Peyer's patch (tissue), 4 donors: ENCODE data around the gene GLTP. TPM values are rescaled to one million over a fixed set of nuclear protein-coding genes. Genes with fewer than 3 reads are reported as not detected.
A peak's percentile ranks its signal among the peaks of the same experiment; 100 is the strongest.

Experiments
- DNase-seq, 3 donors: peaks; one replicate each; pipeline ENCODE4 v3.0.0-alpha.2; 2017 to 2019
- H3K27ac ChIP-seq, 4 donors: fragments of 200-600 bp; sonication (generic); one replicate each; pipeline ENCODE4 v1.5.1; 2016 to 2019
- H3K27me3 ChIP-seq, 2 donors: fragments of 200-600 bp; sonication (generic); one replicate each; pipeline ENCODE4 v1.5.1; 2019
- H3K36me3 ChIP-seq, 3 donors: fragments of 200-600 bp; sonication (generic); one replicate each; pipeline ENCODE4 v1.5.1; 2016 to 2019
- H3K4me1 ChIP-seq, 4 donors: fragments of 200-600 bp; sonication (generic); one replicate each; pipeline ENCODE4 v1.5.1; 2016 to 2019
- H3K4me3 ChIP-seq, 4 donors: fragments of 200-600 bp; sonication (generic); 1 replicate in 3 of 4; 2 replicates in 1 of 4; pipeline ENCODE4 v1.5.1; 2016 to 2019; ENCODE audit warnings: mild to moderate bottlenecking in 1 of 4
- H3K9me3 ChIP-seq, 4 donors: fragments of 200-600 bp; sonication (generic); one replicate each; pipeline ENCODE4 v1.5.1; 2016 to 2019; ENCODE audit warnings: mild to moderate bottlenecking in 1 of 4
- POLR2A ChIP-seq, 2 donors: fragments of 450-650 bp; IDR thresholded peaks; one replicate each; pipeline ENCODE4 v1.5.1; 2017; ENCODE audit warnings: antibody characterized with exemption in 2 of 2, mild to moderate bottlenecking in 2 of 2, moderate library complexity in 2 of 2
- total RNA-seq, 4 donors: library from RNA; depleted of rRNA; stranded (reverse); fragments of >200 nt; gene quantifications; one replicate each; pipeline ENCODE4 v1.1.0, GENCODE V29; 2016
- TF ChIP-seq, protein P1 (sequence below), 6 experiments: fragments of 450-650 bp in 4 of 6; fragments of 200-600 bp in 2 of 6; sonication (generic) in 1 of 6; IDR thresholded peaks; one replicate each; pipeline ENCODE4 v1.5.1; 2017 to 2019; ENCODE audit warnings: antibody characterized with exemption in 6 of 6, mild to moderate bottlenecking in 3 of 6, moderate library complexity in 1 of 6

Gene GLTP
- total RNA-seq, 4 donors from 2014 or later: 27.2 to 149 (median 141) TPM

GRCh38 chr12:109926016-109926415, 45.7 kb upstream of the GLTP start:
- Histone ChIP-seq H3K4me3 (no peak overlapping the region), H3K27ac (no peak overlapping the region), H3K4me1 (no peaks in the 10 kb centered on the region), H3K27me3 (no peaks in the 10 kb centered on the region), H3K9me3 (no peaks in the 10 kb centered on the region), H3K36me3 (peaks cover 0 to 47% (median 0%) of the 10 kb centered on the region in 3 donors)
- TF ChIP-seq, protein P1, sequence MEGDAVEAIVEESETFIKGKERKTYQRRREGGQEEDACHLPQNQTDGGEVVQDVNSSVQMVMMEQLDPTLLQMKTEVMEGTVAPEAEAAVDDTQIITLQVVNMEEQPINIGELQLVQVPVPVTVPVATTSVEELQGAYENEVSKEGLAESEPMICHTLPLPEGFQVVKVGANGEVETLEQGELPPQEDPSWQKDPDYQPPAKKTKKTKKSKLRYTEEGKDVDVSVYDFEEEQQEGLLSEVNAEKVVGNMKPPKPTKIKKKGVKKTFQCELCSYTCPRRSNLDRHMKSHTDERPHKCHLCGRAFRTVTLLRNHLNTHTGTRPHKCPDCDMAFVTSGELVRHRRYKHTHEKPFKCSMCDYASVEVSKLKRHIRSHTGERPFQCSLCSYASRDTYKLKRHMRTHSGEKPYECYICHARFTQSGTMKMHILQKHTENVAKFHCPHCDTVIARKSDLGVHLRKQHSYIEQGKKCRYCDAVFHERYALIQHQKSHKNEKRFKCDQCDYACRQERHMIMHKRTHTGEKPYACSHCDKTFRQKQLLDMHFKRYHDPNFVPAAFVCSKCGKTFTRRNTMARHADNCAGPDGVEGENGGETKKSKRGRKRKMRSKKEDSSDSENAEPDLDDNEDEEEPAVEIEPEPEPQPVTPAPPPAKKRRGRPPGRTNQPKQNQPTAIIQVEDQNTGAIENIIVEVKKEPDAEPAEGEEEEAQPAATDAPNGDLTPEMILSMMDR (IDR thresholded peaks at IDR 0.05): no peak
- no peak for TF ChIP-seq POLR2A (IDR thresholded peaks at IDR 0.05)
- DNase-seq: peak in 1 of 3 donors; percentile 29

- H3K27me3 ChIP-seq: no peaks in the 10 kb centered on the region
- no peaks in the 10 kb centered on the region for H3K9me3 ChIP-seq
- peaks cover 0 to 45% (median 0%) of the 10 kb centered on the region in 3 donors for H3K36me3 ChIP-seq
- no peaks in the 10 kb centered on the region for H3K4me1 ChIP-seq
- no peak overlapping the region for H3K4me3 ChIP-seq
- TF ChIP-seq POLR2A (IDR thresholded peaks at IDR 0.05): no peak
- TF ChIP-seq, protein P1 (IDR thresholded peaks at IDR 0.05): no peak
- H3K27ac ChIP-seq: no peak overlapping the region
- DNase-seq: peak in 1 of 3 donors; percentile 34
Measured at GRCh38 chr12:109925185-109925840, 45.0 kb upstream of the GLTP start.

DNA sequence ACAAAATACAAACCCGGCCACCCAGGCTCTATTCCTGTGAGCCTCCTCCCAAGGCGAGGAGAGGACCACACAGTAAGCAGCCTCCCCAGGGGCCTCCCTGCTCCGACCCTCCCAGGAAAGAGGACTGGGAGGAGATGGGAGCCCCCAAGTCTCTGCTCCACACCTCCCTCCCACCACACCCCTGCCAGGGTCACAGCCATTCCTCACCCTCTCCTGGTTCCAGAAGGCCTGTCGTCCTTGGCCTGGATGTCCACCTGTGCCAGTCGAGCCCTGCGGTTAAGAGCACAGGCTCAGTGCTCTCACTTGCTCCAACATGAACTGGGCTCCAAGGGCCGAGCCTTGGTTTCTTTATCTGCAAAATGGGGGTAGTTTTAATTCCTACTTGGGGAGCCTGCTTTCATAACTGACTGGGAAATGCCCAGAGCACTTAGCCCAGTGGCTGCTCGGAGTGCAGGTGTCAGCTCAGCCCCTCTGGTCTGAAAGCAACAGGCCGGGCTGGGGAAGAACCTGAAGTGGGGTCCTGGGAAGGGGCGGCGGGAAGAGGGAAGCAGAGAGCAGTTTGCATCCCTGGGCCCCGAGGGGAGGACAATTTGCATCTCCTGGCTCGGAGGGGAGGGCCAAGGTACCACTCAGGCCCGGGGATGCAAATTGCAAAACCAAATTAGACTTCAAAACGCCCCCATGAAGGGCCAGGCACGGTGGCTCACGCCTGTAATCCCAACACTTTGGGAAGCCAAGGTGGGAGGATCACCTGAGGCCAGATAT, 43.3 kb upstream of the GLTP start:
- peak in 1 of 3 donors; percentile 14 for DNase-seq
- H3K27me3 ChIP-seq: no peaks in the 10 kb centered on the region
- no peak overlapping the region for H3K27ac ChIP-seq
- no peaks in the 10 kb centered on the region for H3K4me1 ChIP-seq
- no peak for TF ChIP-seq POLR2A (IDR thresholded peaks at IDR 0.05)
- TF ChIP-seq, protein P1 (IDR thresholded peaks at IDR 0.05): no peak
- no peaks in the 10 kb centered on the region for H3K9me3 ChIP-seq
- H3K36me3 ChIP-seq: peaks cover 0 to 52% (median 0%) of the 10 kb centered on the region in 3 donors
- H3K4me3 ChIP-seq: no peak overlapping the region

DNA sequence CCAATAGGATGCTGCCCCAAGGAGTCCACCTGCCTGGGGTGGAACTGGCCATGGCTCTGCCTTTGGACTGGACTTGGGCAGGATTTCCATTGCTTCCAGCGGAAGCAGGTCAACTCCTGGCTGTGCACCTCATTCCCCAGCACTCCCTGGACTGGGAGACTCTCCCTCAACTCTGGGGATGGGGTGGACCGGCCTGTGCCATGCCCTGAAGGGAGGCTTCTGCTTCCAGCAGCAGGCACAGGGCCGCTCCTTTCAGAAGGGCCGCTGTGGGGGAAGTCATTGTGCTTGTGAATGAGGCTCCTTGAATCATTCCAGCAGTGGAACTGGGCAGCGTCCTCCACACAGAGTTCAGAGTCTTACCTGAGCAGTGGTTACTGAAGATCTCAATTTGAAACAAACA, 42.7 kb upstream of the GLTP start:
- TF ChIP-seq POLR2A (IDR thresholded peaks at IDR 0.05): no peak
- TF ChIP-seq, protein P1 (IDR thresholded peaks at IDR 0.05): no peak
- peak in 1 of 3 donors; percentile 29 for DNase-seq
- Histone ChIP-seq H3K36me3 (peaks cover 0 to 54% (median 0%) of the 10 kb centered on the region in 3 donors), H3K27ac (no peak overlapping the region), H3K9me3 (no peaks in the 10 kb centered on the region), H3K27me3 (no peaks in the 10 kb centered on the region), H3K4me3 (no peak overlapping the region), H3K4me1 (no peaks in the 10 kb centered on the region)

GRCh38 chr12:109921982-109922381, 41.6 kb upstream of the GLTP start:
- H3K27ac ChIP-seq: no peak overlapping the region
- no peak for TF ChIP-seq POLR2A (IDR thresholded peaks at IDR 0.05)
- TF ChIP-seq, protein P1 (IDR thresholded peaks at IDR 0.05): no peak
- H3K36me3 ChIP-seq: peaks cover 0 to 57% (median 0%) of the 10 kb centered on the region in 3 donors
- H3K4me1 ChIP-seq: no peaks in the 10 kb centered on the region
- no peaks in the 10 kb centered on the region for H3K9me3 ChIP-seq
- H3K27me3 ChIP-seq: no peaks in the 10 kb centered on the region
- no peak overlapping the region for H3K4me3 ChIP-seq
- DNase-seq: peak in 1 of 3 donors; percentile 24
